Endothelial cell of umbilical vein (primary cell): Measurements from ENCODE around the gene MPZ. TPM values are rescaled to one million over a fixed set of nuclear protein-coding genes. Genes with fewer than 3 reads are reported as not detected.

ENCODE experiments used
- BruUV-seq: library from RNA; stranded (reverse); fragments of 400-500 nt; replicated peaks from 2 replicates; lab custom pipeline; 2021; lab: Mats Ljungman, UMichigan
- CTCF ChIA-PET: fragments of 300-600, 350-600 bp; sonication (Branson Sonifier 250); formaldehyde crosslinking; loops from one replicate; lab custom pipeline; 2021; ENCODE audit warnings: antibody characterized with exemption, inconsistent platforms; lab: Charles Lee
- POLR2A ChIA-PET: fragments of 300-600, 350-600 bp; sonication (Branson Sonifier 250); formaldehyde crosslinking; loops from one replicate; lab custom pipeline; 2021; ENCODE audit warnings: antibody characterized with exemption, inconsistent platforms; lab: Charles Lee
- DNase-seq: peaks from one replicate; pipeline ENCODE4 v3.0.0-alpha.2; 2011; ENCODE audit warnings: low read depth, low spot score
- FAIRE-seq: peaks from 2 replicates; lab custom pipeline; 2011; peaks lifted over from hg19 to GRCh38; lab: Jason Lieb, UNC
- H2AFZ ChIP-seq: 2 replicates; pipeline ENCODE4 v1.6.0; 2012; ENCODE audit warnings: low read depth, low read length, control low read depth, inconsistent platforms
- H3K27ac ChIP-seq: 2 replicates; pipeline ENCODE4 v1.5.1; 2011; ENCODE audit warnings: low read depth, mild to moderate bottlenecking, control low read depth, low read length, moderate library complexity; ENCODE audit not compliant: insufficient read depth
- H3K27me3 ChIP-seq, 2 experiments: 2 replicates each; pipeline versions ENCODE4 v1.6.0 to v1.6.1; 2011; ENCODE audit warnings: low read length in 2 of 2, mixed read lengths in 1 of 2; ENCODE audit not compliant: control insufficient read depth in 2 of 2, insufficient read depth in 2 of 2
- H3K36me3 ChIP-seq, 2 experiments: 2 replicates in 1 of 2; 3 replicates in 1 of 2; pipeline ENCODE4 v1.5.1; 2011; ENCODE audit warnings: low read length in 2 of 2, mild to moderate bottlenecking in 1 of 2, moderate library complexity in 1 of 2; ENCODE audit not compliant: control insufficient read depth in 2 of 2, insufficient read depth in 2 of 2; ENCODE audit errors: extremely low read depth in 1 of 2
- H3K4me1 ChIP-seq: 3 replicates; pipeline ENCODE4 v1.5.1; 2011; ENCODE audit warnings: mild to moderate bottlenecking, low read length; ENCODE audit not compliant: control insufficient read depth, insufficient read depth; ENCODE audit errors: extremely low read depth
- H3K4me2 ChIP-seq: 2 replicates; pipeline ENCODE4 v1.6.1; 2011; ENCODE audit warnings: low read length, control low read depth, mixed read lengths; ENCODE audit not compliant: insufficient read depth
- H3K4me3 ChIP-seq, 3 experiments: fragments of 200-600 bp in 1 of 3; sonication (generic), shearing (Covaris generic) in 1 of 3; replicated peaks in 1 of 3; 2 replicates each; pipeline ENCODE4 v1.5.1; 2011 to 2016; ENCODE audit warnings: control low read depth in 3 of 3, low read length in 3 of 3, mild to moderate bottlenecking in 2 of 3, inconsistent platforms in 1 of 3, low read depth in 1 of 3, moderate library complexity in 1 of 3; ENCODE audit not compliant: insufficient read depth in 1 of 3
- H3K79me2 ChIP-seq: 2 replicates; pipeline ENCODE4 v1.6.0; 2012; ENCODE audit warnings: low read length, inconsistent platforms; ENCODE audit not compliant: control insufficient read depth, insufficient read depth
- H3K9ac ChIP-seq: replicated peaks from 2 replicates; pipeline ENCODE3; 2011; ENCODE audit warnings: low read length, control low read depth; ENCODE audit not compliant: insufficient read depth; ENCODE audit errors: extremely low read depth
- H3K9me1 ChIP-seq: replicated peaks from 3 replicates; pipeline ENCODE4 v1.6.0; 2011; ENCODE audit warnings: mild to moderate bottlenecking, low read length; ENCODE audit not compliant: control insufficient read depth, insufficient read depth; ENCODE audit errors: extremely low read depth
- H3K9me3 ChIP-seq: replicated peaks from 2 replicates; pipeline ENCODE4 v1.5.1; 2012; ENCODE audit warnings: low read length, inconsistent platforms; ENCODE audit not compliant: control insufficient read depth, insufficient read depth
- H4K20me1 ChIP-seq: replicated peaks from 2 replicates; pipeline ENCODE3; 2011; ENCODE audit warnings: mild to moderate bottlenecking, low read length; ENCODE audit not compliant: control insufficient read depth, insufficient read depth; ENCODE audit errors: extremely low read depth
- CTCF ChIP-seq, 2 donors: IDR thresholded peaks; 1 replicate in 1 of 2; 2 replicates in 1 of 2; pipeline ENCODE4 v1.5.1; 2011; ENCODE audit warnings: low read length in 2 of 2, mild to moderate bottlenecking in 2 of 2, moderate library complexity in 2 of 2, control low read depth in 1 of 2, inconsistent platforms in 1 of 2, low read depth in 1 of 2; ENCODE audit not compliant: insufficient read depth in 1 of 2; ENCODE audit errors: extremely low read depth in 1 of 2
- EZH2 ChIP-seq: IDR thresholded peaks from 2 replicates; pipeline ENCODE4 v1.6.1; 2012; ENCODE audit warnings: borderline replicate concordance, low read depth, mild to moderate bottlenecking, moderate library complexity, low read length, inconsistent platforms; ENCODE audit not compliant: severe bottlenecking
- FOS ChIP-seq: IDR thresholded peaks from 2 replicates; pipeline ENCODE4 v1.6.1; 2011; ENCODE audit warnings: mild to moderate bottlenecking, low read length, moderate library complexity, borderline replicate concordance; ENCODE audit not compliant: insufficient read depth
- GATA2 ChIP-seq: IDR thresholded peaks from 2 replicates; pipeline ENCODE4 v1.7.0; 2011; ENCODE audit warnings: low read depth, mild to moderate bottlenecking, moderate library complexity, mixed read lengths, low read length; ENCODE audit not compliant: insufficient read length, insufficient read depth
- JUN ChIP-seq: IDR thresholded peaks from 2 replicates; pipeline ENCODE4 v1.6.1; 2011; ENCODE audit warnings: borderline replicate concordance, low read depth; ENCODE audit not compliant: insufficient read length, insufficient read depth
- MAX ChIP-seq: IDR thresholded peaks from 2 replicates; pipeline ENCODE4 v1.6.1; 2011; ENCODE audit not compliant: insufficient read depth, insufficient read length
- MYC ChIP-seq: IDR thresholded peaks from one replicate; pipeline ENCODE4 v1.6.1; 2011; ENCODE audit warnings: mild to moderate bottlenecking, low read depth, low read length
- dilution Hi-C: fragments of 300-500 bp; cut with MboI; formaldehyde crosslinking; loops from one replicate; pipeline ENCODE4 v1.15.0; 2019; ENCODE audit warnings: low sequenced_read_pairs; ENCODE audit not compliant: extremely low pct_ligation_motif_present
- intact Hi-C: fragments of 100-400 bp; cut with micrococcal nuclease; formaldehyde crosslinking; loops from one replicate; pipeline ENCODE4 v1.10.0; 2022
- polyA plus RNA-seq, 4 experiments: library from polyadenylated mRNA; depleted of rRNA in 3 of 4; stranded (reverse) in 3 of 4; unstranded in 1 of 4; fragments of >200 nt; gene quantifications; 2 replicates each; pipeline versions ENCODE4 v1.2.1 to v1.2.3, GENCODE V29; 2011 to 2012; ENCODE audit warnings: missing spikeins in 1 of 4
- total RNA-seq: library from RNA; stranded (reverse); gene quantifications from 2 replicates; pipeline ENCODE4 v1.2.3, GENCODE V29; 2021

Gene MPZ
- total and polyA plus RNA-seq, 2 donors (not counting 3 experiments of a cell fraction or from before 2014, with no cell fraction given): 2.0 to 7.0 TPM

- dilution Hi-C loops (no loop called here), intact Hi-C loops (no loop called here)
- no peaks in the 10 kb centered on the region for H3K36me3 ChIP-seq
- H2AFZ ChIP-seq: no peak overlapping the region
- H3K4me2 ChIP-seq: no peak overlapping the region
- H3K4me1 ChIP-seq: peaks cover 3% of the 10 kb centered on the region
- TF ChIP-seq GATA2: no peak
- peak; percentile 15 for TF ChIP-seq EZH2
- H4K20me1 ChIP-seq: no peaks in the 10 kb centered on the region
- POLR2A ChIA-PET: no interaction called here
- H3K9me3 ChIP-seq: no peaks in the 10 kb centered on the region
- CTCF ChIA-PET: interaction anchor here (1.0 kb wide), 1 partner anchor 31 kb away, joined by 3 read pairs; no protein-coding TSS in a partner anchor
- H3K27me3 ChIP-seq: peaks cover 31 to 39% of the 10 kb centered on the region in 2 experiments
- no peaks in the 10 kb centered on the region for H3K79me2 ChIP-seq
- no peak overlapping the region for H3K9ac ChIP-seq
- DNase-seq: no peak
- H3K9me1 ChIP-seq: no peaks in the 10 kb centered on the region
- no peak overlapping the region for H3K27ac ChIP-seq
- FAIRE-seq: no peak
- H3K4me3 ChIP-seq: no peak overlapping the region
- BruUV-seq: no TSS peak
Measured at GRCh38 chr1:161259345-161259702, 50.4 kb downstream of the MPZ start.

GRCh38 chr1:161258439-161259344 lies 51.1 kb downstream of the MPZ start, which contains the start of gene PCP4L1:
TSS of gene PCP4L1 (plus strand) at chr1:161258745. CDS start at chr1:161258975, 230 bp downstream.
- no peak within 1 kb of the TSS for H3K9ac ChIP-seq
- intact Hi-C loops: no loop called here
- BruUV-seq: no TSS peak
- H4K20me1 ChIP-seq: no peaks in the 10 kb centered on the region
- peak within 1 kb of the TSS; percentile 6 to 29 (median 18) for H3K4me3 ChIP-seq
- dilution Hi-C loops: no loop called here
- H3K36me3 ChIP-seq: no peaks in the 10 kb centered on the region
- H3K9me3 ChIP-seq: no peaks in the 10 kb centered on the region
- H2AFZ ChIP-seq: peak within 1 kb of the TSS; percentile 74
- CTCF ChIA-PET: interaction anchor here (1.0 to 2.0 kb wide), 6 partner anchors 31 to 124 kb away, joined by 3 to 6 read pairs (median 4); partner anchors contain the start of gene TOMM40L
- POLR2A ChIA-PET: no interaction called here
- no peaks in the 10 kb centered on the region for H3K9me1 ChIP-seq
- no peak for FAIRE-seq
- peaks cover 31 to 39% of the 10 kb centered on the region in 2 experiments for H3K27me3 ChIP-seq
- no peaks in the 10 kb centered on the region for H3K79me2 ChIP-seq
- no peak for TF ChIP-seq FOS
- no peak for TF ChIP-seq MYC
- no peak for TF ChIP-seq CTCF (IDR thresholded peaks at IDR 0.05; ENCODE audit: extremely low read depth in 1 of 2, insufficient read depth in 1 of 2, low read depth in 1 of 2, low read length in 2 of 2)
- TF ChIP-seq MAX: no peak
- TF ChIP-seq EZH2: peak; percentile 76
- no peak for TF ChIP-seq JUN
- no peak within 1 kb of the TSS for H3K27ac ChIP-seq
- H3K4me2 ChIP-seq: peak within 1 kb of the TSS; percentile 45
- H3K4me1 ChIP-seq: peaks cover 3% of the 10 kb centered on the region
- peak; percentile 47 for DNase-seq
